CD14-positive monocyte (primary cell): ENCODE data around the gene CAMKK1. TPM values are rescaled to one million over a fixed set of nuclear protein-coding genes. Genes with fewer than 3 reads are reported as not detected.

Source experiments
- DNase-seq, 3 donors: peaks; one replicate each; pipeline ENCODE4 v3.0.0-alpha.2; 2011 to 2022
- H2AFZ ChIP-seq: 2 replicates; pipeline ENCODE4 v1.6.0; 2012; ENCODE audit warnings: mild to moderate bottlenecking, low read depth, low read length, inconsistent platforms; ENCODE audit not compliant: insufficient read depth, poor library complexity, severe bottlenecking
- H3K27ac ChIP-seq, 2 donors: 1 replicate in 1 of 2; 2 replicates in 1 of 2; pipeline ENCODE4 v1.5.1; 2012 to 2013; ENCODE audit warnings: low read length in 2 of 2, control low read depth in 1 of 2, inconsistent platforms in 1 of 2, low read depth in 1 of 2, mild to moderate bottlenecking in 1 of 2
- H3K27me3 ChIP-seq, 2 donors: one replicate each; pipeline versions ENCODE4 v1.6.0 to v1.6.1; 2011 to 2013; ENCODE audit warnings: low read length in 2 of 2; ENCODE audit not compliant: control insufficient read depth in 2 of 2, insufficient read depth in 2 of 2
- H3K36me3 ChIP-seq, 2 donors: replicated peaks in 1 of 2; 1 replicate in 1 of 2; 2 replicates in 1 of 2; pipeline versions ENCODE4 v1.5.1 to v1.6.1; 2012 to 2013; ENCODE audit warnings: low read length in 2 of 2, control low read depth in 1 of 2, inconsistent platforms in 1 of 2, mild to moderate bottlenecking in 1 of 2; ENCODE audit not compliant: insufficient read depth in 2 of 2, control insufficient read depth in 1 of 2
- H3K4me1 ChIP-seq, 2 donors: 1 replicate in 1 of 2; 2 replicates in 1 of 2; pipeline versions ENCODE4 v1.5.1 to v1.6.1; 2012 to 2013; ENCODE audit warnings: low read length in 2 of 2, control low read depth in 1 of 2, inconsistent platforms in 1 of 2, mild to moderate bottlenecking in 1 of 2, moderate library complexity in 1 of 2; ENCODE audit not compliant: insufficient read depth in 2 of 2, control insufficient read depth in 1 of 2
- H3K4me2 ChIP-seq: replicated peaks from 2 replicates; pipeline ENCODE3; 2012; ENCODE audit warnings: low read length, moderate library complexity, mild to moderate bottlenecking; ENCODE audit not compliant: poor library complexity, severe bottlenecking; ENCODE audit errors: extremely low read depth
- H3K4me3 ChIP-seq, 3 experiments: fragments of 200-600 bp in 1 of 3; sonication (generic) in 1 of 3; replicated peaks in 1 of 3; 1 replicate in 2 of 3; 2 replicates in 1 of 3; pipeline ENCODE4 v1.5.1; 2011 to 2013; ENCODE audit warnings: low read length in 3 of 3, mild to moderate bottlenecking in 3 of 3, control low read depth in 2 of 3, low read depth in 2 of 3, inconsistent platforms in 1 of 3, moderate library complexity in 1 of 3
- H3K79me2 ChIP-seq: 2 replicates; pipeline ENCODE4 v1.6.0; 2012; ENCODE audit warnings: mild to moderate bottlenecking, control low read depth, inconsistent platforms, low read length, moderate library complexity; ENCODE audit not compliant: insufficient read depth
- H3K9ac ChIP-seq: 2 replicates; pipeline ENCODE4 v1.6.0; 2017; ENCODE audit warnings: low read length, mild to moderate bottlenecking; ENCODE audit not compliant: insufficient read depth, poor library complexity, severe bottlenecking
- H3K9me3 ChIP-seq, 2 donors: replicated peaks in 1 of 2; 1 replicate in 1 of 2; 2 replicates in 1 of 2; pipeline versions ENCODE4 v1.5.1 to v1.6.1; 2012 to 2013; ENCODE audit warnings: low read length in 2 of 2, control low read depth in 1 of 2; ENCODE audit not compliant: control insufficient read depth in 1 of 2, insufficient read depth in 1 of 2
- H4K20me1 ChIP-seq: 2 replicates; pipeline ENCODE4 v1.6.0; 2012; ENCODE audit warnings: mild to moderate bottlenecking, low read length, control low read depth, moderate library complexity; ENCODE audit not compliant: insufficient read depth
- H3K27ac Mint-ChIP-seq, 7 donors: one replicate each; pipeline ENCODE4 v1.8.0; 2020; ENCODE audit warnings: mild to moderate bottlenecking in 7 of 7, mixed read lengths in 7 of 7, moderate library complexity in 6 of 7, inconsistent platforms in 2 of 7
- H3K27me3 Mint-ChIP-seq, 3 donors: one replicate each; pipeline ENCODE4 v1.8.0; 2021 to 2022; ENCODE audit warnings: low read depth in 3 of 3, mild to moderate bottlenecking in 3 of 3, mixed read lengths in 3 of 3, moderate library complexity in 3 of 3, inconsistent platforms in 1 of 3
- H3K36me3 Mint-ChIP-seq, 2 donors: one replicate each; pipeline ENCODE4 v1.8.0; 2020; ENCODE audit warnings: mixed read lengths in 2 of 2, inconsistent platforms in 1 of 2, mild to moderate bottlenecking in 1 of 2
- H3K4me1 Mint-ChIP-seq: one replicate; pipeline ENCODE4 v1.8.0; 2020; ENCODE audit warnings: mild to moderate bottlenecking, mixed read lengths
- H3K4me3 Mint-ChIP-seq, 2 donors: one replicate each; pipeline ENCODE4 v1.8.0; 2020; ENCODE audit warnings: mild to moderate bottlenecking in 2 of 2, mixed read lengths in 2 of 2, moderate library complexity in 1 of 2
- H3K9me3 Mint-ChIP-seq, 7 donors: one replicate each; pipeline ENCODE4 v1.8.0; 2020 to 2022; ENCODE audit warnings: mixed read lengths in 7 of 7, mild to moderate bottlenecking in 6 of 7, moderate library complexity in 6 of 7, inconsistent platforms in 2 of 7
- WGBS: methylation state at CpG from one replicate; pipeline ENCODE4 v1.1.5; 2013; ENCODE audit warnings: missing lambda C conversion rate; ENCODE audit not compliant: insufficient coverage; 5-methylcytosine and 5-hydroxymethylcytosine counted together
- intact Hi-C, 2 donors: fragments of 100-400 bp; cut with micrococcal nuclease; formaldehyde crosslinking; loops; one replicate each; pipeline versions ENCODE4 v1.15.0 to v1.15.1; 2023
- polyA plus RNA-seq, 3 donors: library from polyadenylated mRNA; depleted of rRNA in 1 of 3; unstranded in 2 of 3; stranded (reverse) in 1 of 3; fragments of 300-500 nt in 2 of 3; fragments of >200 nt in 1 of 3; fragmentation: Illumina TruSeq in 2 of 3; gene quantifications; 1 replicate in 2 of 3; 2 replicates in 1 of 3; pipeline ENCODE4 v1.2.3, GENCODE V29; 2012 to 2021
- TF ChIP-seq, protein P1 (sequence below): fragments of 200-600 bp; IDR thresholded peaks from one replicate; pipeline ENCODE4 v1.8.0; 2022; ENCODE audit warnings: antibody characterized with exemption, mild to moderate bottlenecking

The CAMKK1 gene
- polyA plus RNA-seq, 3 donors, result 0.74 to 24.1 (median 1.5) TPM

DNA sequence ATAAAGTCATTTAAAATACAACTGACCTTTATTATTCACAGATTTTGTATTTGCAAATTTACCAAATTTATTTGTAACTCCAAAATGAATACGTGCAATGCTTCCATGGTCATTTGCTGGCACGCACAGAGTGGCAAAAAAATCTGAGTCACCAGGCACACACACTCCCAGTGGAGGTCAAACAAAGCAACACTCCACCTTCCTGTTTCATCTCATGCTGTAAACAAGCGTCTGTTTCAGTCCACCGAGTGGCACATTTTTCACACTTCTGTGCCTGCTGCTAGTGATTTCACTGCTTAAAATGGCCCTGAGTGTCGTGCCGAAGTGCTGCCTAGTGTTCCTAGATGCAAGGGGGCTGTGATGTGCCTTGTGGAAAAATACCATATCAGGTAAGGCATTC is 74.1 kb downstream of the CAMKK1 start:
- TF ChIP-seq, protein P1, sequence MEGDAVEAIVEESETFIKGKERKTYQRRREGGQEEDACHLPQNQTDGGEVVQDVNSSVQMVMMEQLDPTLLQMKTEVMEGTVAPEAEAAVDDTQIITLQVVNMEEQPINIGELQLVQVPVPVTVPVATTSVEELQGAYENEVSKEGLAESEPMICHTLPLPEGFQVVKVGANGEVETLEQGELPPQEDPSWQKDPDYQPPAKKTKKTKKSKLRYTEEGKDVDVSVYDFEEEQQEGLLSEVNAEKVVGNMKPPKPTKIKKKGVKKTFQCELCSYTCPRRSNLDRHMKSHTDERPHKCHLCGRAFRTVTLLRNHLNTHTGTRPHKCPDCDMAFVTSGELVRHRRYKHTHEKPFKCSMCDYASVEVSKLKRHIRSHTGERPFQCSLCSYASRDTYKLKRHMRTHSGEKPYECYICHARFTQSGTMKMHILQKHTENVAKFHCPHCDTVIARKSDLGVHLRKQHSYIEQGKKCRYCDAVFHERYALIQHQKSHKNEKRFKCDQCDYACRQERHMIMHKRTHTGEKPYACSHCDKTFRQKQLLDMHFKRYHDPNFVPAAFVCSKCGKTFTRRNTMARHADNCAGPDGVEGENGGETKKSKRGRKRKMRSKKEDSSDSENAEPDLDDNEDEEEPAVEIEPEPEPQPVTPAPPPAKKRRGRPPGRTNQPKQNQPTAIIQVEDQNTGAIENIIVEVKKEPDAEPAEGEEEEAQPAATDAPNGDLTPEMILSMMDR, result no peak
- Mint-ChIP-seq H3K9me3 (no peaks in the 10 kb centered on the region), H3K27ac (peak overlapping the region in 1 of 7 donors; percentile 7), H3K27me3 (no peaks in the 10 kb centered on the region), H3K36me3 (peaks cover 81 to 98% of the 10 kb centered on the region in 2 donors), H3K4me1 (no peaks in the 10 kb centered on the region), H3K4me3 (no peak overlapping the region)
- H2AFZ ChIP-seq, result no peak overlapping the region
- no peak overlapping the region for H3K4me2 ChIP-seq
- H3K4me1 ChIP-seq, result no peaks in the 10 kb centered on the region
- intact Hi-C loops, result no loop called here
- H3K27me3 ChIP-seq, result no peaks in the 10 kb centered on the region
- no peak overlapping the region for H3K27ac ChIP-seq
- peaks cover 82 to 100% of the 10 kb centered on the region in 2 donors for H3K36me3 ChIP-seq
- 92% methylated on average over 6 of the region's 6 CpGs for WGBS
- no peak overlapping the region for H3K9ac ChIP-seq
- H4K20me1 ChIP-seq, result no peaks in the 10 kb centered on the region
- DNase-seq, result no peak
- no peaks in the 10 kb centered on the region for H3K9me3 ChIP-seq
- no peak overlapping the region for H3K4me3 ChIP-seq
- no peaks in the 10 kb centered on the region for H3K79me2 ChIP-seq

GRCh38 chr17:3817851-3818605 is 74.8 kb downstream of the CAMKK1 start:
- Histone ChIP-seq H3K9me3 (no peaks in the 10 kb centered on the region), H4K20me1 (no peaks in the 10 kb centered on the region), H3K4me2 (no peak overlapping the region), H3K9ac (no peak overlapping the region), H3K4me1 (no peaks in the 10 kb centered on the region), H3K4me3 (no peak overlapping the region), H3K27ac (no peak overlapping the region), H3K36me3 (peaks cover 84 to 100% of the 10 kb centered on the region in 2 donors), H2AFZ (no peak overlapping the region), H3K27me3 (no peaks in the 10 kb centered on the region), H3K79me2 (no peaks in the 10 kb centered on the region)
- TF ChIP-seq, protein P1, result no peak
- no peaks in the 10 kb centered on the region for H3K4me1 Mint-ChIP-seq
- H3K27me3 Mint-ChIP-seq, result no peaks in the 10 kb centered on the region
- peaks cover 84 to 98% of the 10 kb centered on the region in 2 donors for H3K36me3 Mint-ChIP-seq
- intact Hi-C loops, result no loop called here
- no peak overlapping the region for H3K4me3 Mint-ChIP-seq
- H3K9me3 Mint-ChIP-seq, result no peaks in the 10 kb centered on the region
- peak overlapping the region in 3 of 7 donors; percentile 17 to 76 (median 54) for H3K27ac Mint-ChIP-seq
- DNase-seq, result no peak
- 99% methylated on average over 7 of the region's 12 CpGs for WGBS
